Measurements from ENCODE around the gene PLEKHG4B. TPM values are rescaled to one million over a fixed set of nuclear protein-coding genes. Genes with fewer than 3 reads are reported as not detected.

PLEKHG4B gene
- polyA plus RNA-seq, 1 of the 3 experiments (the other 2 are of a cell fraction), result 0.18 TPM

- Histone ChIP-seq H3K27me3 (ENCODE audit: insufficient read depth) (no peaks in the 10 kb centered on the region), H3K9me3 (no peaks in the 10 kb centered on the region), H2AFZ (ENCODE audit: low read depth) (no peak overlapping the region), H3K4me1 (ENCODE audit: control insufficient read depth in 1 of 2, insufficient read depth in 2 of 2, low read depth in 1 of 2, low read length in 1 of 2) (no peaks in the 10 kb centered on the region), H3K79me2 (ENCODE audit: insufficient read depth) (0 out of 2 replicates have a peak, but pooled peaks cover 8% of the 10 kb centered on the region), H3K36me3 (replicated peaks in 1 of 2; ENCODE audit: control insufficient read depth in 1 of 2, insufficient read depth in 2 of 2, low read length in 1 of 2) (peaks cover 0 to 3% of the 10 kb centered on the region in 2 experiments), H3K27ac (ENCODE audit: low read depth in 2 of 2, low read length in 1 of 2) (no peak overlapping the region), H3K4me2 (no peak overlapping the region), H3K9ac (no peak overlapping the region), H3F3A (replicated peaks; ENCODE audit: insufficient read depth) (no peaks in the 10 kb centered on the region), H3K4me3 (ENCODE audit: low read depth in 2 of 2, low read length in 1 of 2) (no peak overlapping the region), H4K20me1 (ENCODE audit: insufficient read depth) (0 out of 2 replicates have a peak, but pooled peaks cover 5% of the 10 kb centered on the region), H3K9me2 (no peaks in the 10 kb centered on the region)
- DNase-seq, result no peak
- TF ChIP-seq MEF2A (IDR thresholded peaks at IDR 0.05; ENCODE audit: borderline replicate concordance, low read depth) (no peak), USF1 (IDR thresholded peaks at IDR 0.05; ENCODE audit: borderline replicate concordance, low read depth) (no peak), TCF12 (IDR thresholded peaks at IDR 0.05) (no peak), RXRA (IDR thresholded peaks at IDR 0.05; ENCODE audit: borderline replicate concordance, low read depth) (no peak), MXI1 (IDR thresholded peaks at IDR 0.05; ENCODE audit: low read depth, low read length) (no peak), SMC3 (IDR thresholded peaks at IDR 0.05; ENCODE audit: low read depth, low read length) (no peak), USF2 (IDR thresholded peaks at IDR 0.05; ENCODE audit: borderline replicate concordance, low read depth, low read length) (no peak), CHD2 (IDR thresholded peaks at IDR 0.05; ENCODE audit: low read length, partially characterized antibody) (no peak), REST (IDR thresholded peaks at IDR 0.05; ENCODE audit: low read depth, low read length) (no peak), GATA2 (CRISPR knock-in tag; IDR thresholded peaks at IDR 0.05) (no peak), EP300 (IDR thresholded peaks at IDR 0.05; ENCODE audit: borderline replicate concordance in 1 of 2, low read depth in 1 of 2, low read length in 1 of 2) (no peak), NFIC (IDR thresholded peaks at IDR 0.05; ENCODE audit: borderline replicate concordance) (no peak), TAF1 (IDR thresholded peaks at IDR 0.05; ENCODE audit: borderline replicate concordance, low read depth, low read length) (no peak), ZBTB33 (IDR thresholded peaks at IDR 0.05; ENCODE audit: borderline replicate concordance, low read depth) (no peak), SIN3A (IDR thresholded peaks at IDR 0.05; ENCODE audit: borderline replicate concordance, low read depth, low read length) (no peak), FOXM1 (IDR thresholded peaks at IDR 0.05; ENCODE audit: low read depth) (no peak), CTCF (IDR thresholded peaks at IDR 0.05) (no peak), RFX5 (IDR thresholded peaks at IDR 0.05; ENCODE audit: low read length) (no peak), RCOR1 (IDR thresholded peaks at IDR 0.05; ENCODE audit: low read length) (no peak)
- POLR2A ChIA-PET, result no interaction called here
- 91% methylated on average over 12 of the region's 12 CpGs for WGBS (ENCODE audit: low lambda C conversion rate)
- CTCF ChIA-PET, result interaction anchor here (0.7 kb wide), 1 partner anchor 9 kb away, joined by 3 read pairs; no protein-coding TSS in a partner anchor
These were observed 106.0 kb downstream of the PLEKHG4B start for GRCh38 chr5:197892-198489.

Data from SK-N-SH (cell line).